ENCODE data around the gene SHROOM1.

- no peak for TF ChIP-seq POLR2A (IDR thresholded peaks at IDR 0.05; ENCODE audit: extremely low read depth, insufficient read length)
- TF ChIP-seq, protein P1, sequence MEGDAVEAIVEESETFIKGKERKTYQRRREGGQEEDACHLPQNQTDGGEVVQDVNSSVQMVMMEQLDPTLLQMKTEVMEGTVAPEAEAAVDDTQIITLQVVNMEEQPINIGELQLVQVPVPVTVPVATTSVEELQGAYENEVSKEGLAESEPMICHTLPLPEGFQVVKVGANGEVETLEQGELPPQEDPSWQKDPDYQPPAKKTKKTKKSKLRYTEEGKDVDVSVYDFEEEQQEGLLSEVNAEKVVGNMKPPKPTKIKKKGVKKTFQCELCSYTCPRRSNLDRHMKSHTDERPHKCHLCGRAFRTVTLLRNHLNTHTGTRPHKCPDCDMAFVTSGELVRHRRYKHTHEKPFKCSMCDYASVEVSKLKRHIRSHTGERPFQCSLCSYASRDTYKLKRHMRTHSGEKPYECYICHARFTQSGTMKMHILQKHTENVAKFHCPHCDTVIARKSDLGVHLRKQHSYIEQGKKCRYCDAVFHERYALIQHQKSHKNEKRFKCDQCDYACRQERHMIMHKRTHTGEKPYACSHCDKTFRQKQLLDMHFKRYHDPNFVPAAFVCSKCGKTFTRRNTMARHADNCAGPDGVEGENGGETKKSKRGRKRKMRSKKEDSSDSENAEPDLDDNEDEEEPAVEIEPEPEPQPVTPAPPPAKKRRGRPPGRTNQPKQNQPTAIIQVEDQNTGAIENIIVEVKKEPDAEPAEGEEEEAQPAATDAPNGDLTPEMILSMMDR (IDR thresholded peaks at IDR 0.05; ENCODE audit: low read depth, low read length), result no peak
- TF ChIP-seq MYC (IDR thresholded peaks at IDR 0.05; ENCODE audit: low read depth, low read length), result no peak; the same call in 1 of the 2 replicates
These were observed 36.6 kb upstream of the SHROOM1 start for GRCh38 chr5:132867046-132867451.
